Measurements from ENCODE around the gene PRPF31.

DNA sequence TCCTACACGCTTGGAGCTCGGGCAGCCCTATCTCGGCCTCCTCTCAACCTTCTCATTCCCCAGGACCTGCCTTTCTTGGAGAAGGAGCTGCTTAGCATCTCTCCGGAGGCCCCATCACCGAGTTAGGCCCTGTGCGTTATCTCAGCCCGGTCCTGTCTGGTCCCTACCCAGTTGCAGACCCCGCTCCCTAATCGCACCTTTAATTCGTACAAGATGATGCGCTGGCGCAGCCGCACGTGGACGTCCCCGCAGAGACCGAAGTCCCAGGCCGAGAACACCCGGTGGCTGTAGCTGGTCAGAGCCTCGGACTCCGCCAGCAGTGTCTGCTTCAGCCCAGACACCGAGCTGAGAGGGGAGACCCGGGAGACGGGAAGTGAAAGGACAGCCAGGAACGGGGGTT lies 49.7 kb downstream of the PRPF31 start:
- TF ChIP-seq GABPA (IDR thresholded peaks at IDR 0.05; ENCODE audit: low read depth), result no peak
- TF ChIP-seq, protein P1, sequence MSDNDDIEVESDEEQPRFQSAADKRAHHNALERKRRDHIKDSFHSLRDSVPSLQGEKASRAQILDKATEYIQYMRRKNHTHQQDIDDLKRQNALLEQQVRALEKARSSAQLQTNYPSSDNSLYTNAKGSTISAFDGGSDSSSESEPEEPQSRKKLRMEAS (IDR thresholded peaks at IDR 0.05; ENCODE audit: low read depth), result no peak
- TF ChIP-seq, protein P2, sequence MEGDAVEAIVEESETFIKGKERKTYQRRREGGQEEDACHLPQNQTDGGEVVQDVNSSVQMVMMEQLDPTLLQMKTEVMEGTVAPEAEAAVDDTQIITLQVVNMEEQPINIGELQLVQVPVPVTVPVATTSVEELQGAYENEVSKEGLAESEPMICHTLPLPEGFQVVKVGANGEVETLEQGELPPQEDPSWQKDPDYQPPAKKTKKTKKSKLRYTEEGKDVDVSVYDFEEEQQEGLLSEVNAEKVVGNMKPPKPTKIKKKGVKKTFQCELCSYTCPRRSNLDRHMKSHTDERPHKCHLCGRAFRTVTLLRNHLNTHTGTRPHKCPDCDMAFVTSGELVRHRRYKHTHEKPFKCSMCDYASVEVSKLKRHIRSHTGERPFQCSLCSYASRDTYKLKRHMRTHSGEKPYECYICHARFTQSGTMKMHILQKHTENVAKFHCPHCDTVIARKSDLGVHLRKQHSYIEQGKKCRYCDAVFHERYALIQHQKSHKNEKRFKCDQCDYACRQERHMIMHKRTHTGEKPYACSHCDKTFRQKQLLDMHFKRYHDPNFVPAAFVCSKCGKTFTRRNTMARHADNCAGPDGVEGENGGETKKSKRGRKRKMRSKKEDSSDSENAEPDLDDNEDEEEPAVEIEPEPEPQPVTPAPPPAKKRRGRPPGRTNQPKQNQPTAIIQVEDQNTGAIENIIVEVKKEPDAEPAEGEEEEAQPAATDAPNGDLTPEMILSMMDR (IDR thresholded peaks at IDR 0.05), result no peak
- TF ChIP-seq GATA2 (CRISPR knock-in tag; IDR thresholded peaks at IDR 0.05), result no peak
- TF ChIP-seq JUND (IDR thresholded peaks at IDR 0.05), result no peak
- TF ChIP-seq, protein P3, sequence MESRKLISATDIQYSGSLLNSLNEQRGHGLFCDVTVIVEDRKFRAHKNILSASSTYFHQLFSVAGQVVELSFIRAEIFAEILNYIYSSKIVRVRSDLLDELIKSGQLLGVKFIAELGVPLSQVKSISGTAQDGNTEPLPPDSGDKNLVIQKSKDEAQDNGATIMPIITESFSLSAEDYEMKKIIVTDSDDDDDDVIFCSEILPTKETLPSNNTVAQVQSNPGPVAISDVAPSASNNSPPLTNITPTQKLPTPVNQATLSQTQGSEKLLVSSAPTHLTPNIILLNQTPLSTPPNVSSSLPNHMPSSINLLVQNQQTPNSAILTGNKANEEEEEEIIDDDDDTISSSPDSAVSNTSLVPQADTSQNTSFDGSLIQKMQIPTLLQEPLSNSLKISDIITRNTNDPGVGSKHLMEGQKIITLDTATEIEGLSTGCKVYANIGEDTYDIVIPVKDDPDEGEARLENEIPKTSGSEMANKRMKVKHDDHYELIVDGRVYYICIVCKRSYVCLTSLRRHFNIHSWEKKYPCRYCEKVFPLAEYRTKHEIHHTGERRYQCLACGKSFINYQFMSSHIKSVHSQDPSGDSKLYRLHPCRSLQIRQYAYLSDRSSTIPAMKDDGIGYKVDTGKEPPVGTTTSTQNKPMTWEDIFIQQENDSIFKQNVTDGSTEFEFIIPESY (IDR thresholded peaks at IDR 0.05; ENCODE audit: borderline replicate concordance, low read depth), result no peak
- TF ChIP-seq ELF1 (IDR thresholded peaks at IDR 0.05), result no peak
- TF ChIP-seq EP300 (IDR thresholded peaks at IDR 0.05; ENCODE audit: borderline replicate concordance in 1 of 2, low read depth in 1 of 2, low read length in 1 of 2), result no peak
- TF ChIP-seq, protein P4, sequence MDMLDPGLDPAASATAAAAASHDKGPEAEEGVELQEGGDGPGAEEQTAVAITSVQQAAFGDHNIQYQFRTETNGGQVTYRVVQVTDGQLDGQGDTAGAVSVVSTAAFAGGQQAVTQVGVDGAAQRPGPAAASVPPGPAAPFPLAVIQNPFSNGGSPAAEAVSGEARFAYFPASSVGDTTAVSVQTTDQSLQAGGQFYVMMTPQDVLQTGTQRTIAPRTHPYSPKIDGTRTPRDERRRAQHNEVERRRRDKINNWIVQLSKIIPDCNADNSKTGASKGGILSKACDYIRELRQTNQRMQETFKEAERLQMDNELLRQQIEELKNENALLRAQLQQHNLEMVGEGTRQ (IDR thresholded peaks at IDR 0.05; ENCODE audit: borderline replicate concordance, low read depth, low read length), result no peak
- no peak for TF ChIP-seq SIN3A (IDR thresholded peaks at IDR 0.05; ENCODE audit: borderline replicate concordance, low read depth, low read length)
- TF ChIP-seq, protein P5, sequence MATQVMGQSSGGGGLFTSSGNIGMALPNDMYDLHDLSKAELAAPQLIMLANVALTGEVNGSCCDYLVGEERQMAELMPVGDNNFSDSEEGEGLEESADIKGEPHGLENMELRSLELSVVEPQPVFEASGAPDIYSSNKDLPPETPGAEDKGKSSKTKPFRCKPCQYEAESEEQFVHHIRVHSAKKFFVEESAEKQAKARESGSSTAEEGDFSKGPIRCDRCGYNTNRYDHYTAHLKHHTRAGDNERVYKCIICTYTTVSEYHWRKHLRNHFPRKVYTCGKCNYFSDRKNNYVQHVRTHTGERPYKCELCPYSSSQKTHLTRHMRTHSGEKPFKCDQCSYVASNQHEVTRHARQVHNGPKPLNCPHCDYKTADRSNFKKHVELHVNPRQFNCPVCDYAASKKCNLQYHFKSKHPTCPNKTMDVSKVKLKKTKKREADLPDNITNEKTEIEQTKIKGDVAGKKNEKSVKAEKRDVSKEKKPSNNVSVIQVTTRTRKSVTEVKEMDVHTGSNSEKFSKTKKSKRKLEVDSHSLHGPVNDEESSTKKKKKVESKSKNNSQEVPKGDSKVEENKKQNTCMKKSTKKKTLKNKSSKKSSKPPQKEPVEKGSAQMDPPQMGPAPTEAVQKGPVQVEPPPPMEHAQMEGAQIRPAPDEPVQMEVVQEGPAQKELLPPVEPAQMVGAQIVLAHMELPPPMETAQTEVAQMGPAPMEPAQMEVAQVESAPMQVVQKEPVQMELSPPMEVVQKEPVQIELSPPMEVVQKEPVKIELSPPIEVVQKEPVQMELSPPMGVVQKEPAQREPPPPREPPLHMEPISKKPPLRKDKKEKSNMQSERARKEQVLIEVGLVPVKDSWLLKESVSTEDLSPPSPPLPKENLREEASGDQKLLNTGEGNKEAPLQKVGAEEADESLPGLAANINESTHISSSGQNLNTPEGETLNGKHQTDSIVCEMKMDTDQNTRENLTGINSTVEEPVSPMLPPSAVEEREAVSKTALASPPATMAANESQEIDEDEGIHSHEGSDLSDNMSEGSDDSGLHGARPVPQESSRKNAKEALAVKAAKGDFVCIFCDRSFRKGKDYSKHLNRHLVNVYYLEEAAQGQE (IDR thresholded peaks at IDR 0.05; ENCODE audit: low read depth, low read length), result no peak
- TF ChIP-seq POLR2AphosphoS5 (IDR thresholded peaks at IDR 0.05; ENCODE audit: low read depth, low read length), result no peak
